Right lobe of liver (tissue), 6 donors: ENCODE results near the gene ITPA. TPM values are rescaled to one million over a fixed set of nuclear protein-coding genes. Genes with fewer than 3 reads are reported as not detected.

Experiments
- ATAC-seq, 4 donors: fragments of 200-7000 bp; cut with Tn5 transposase; one replicate each; pipeline ENCODE4 v1.9.1; 2020; ENCODE audit warnings: mild to moderate bottlenecking in 4 of 4, moderate library complexity in 4 of 4
- DNase-seq, 3 donors: peaks; one replicate each; pipeline ENCODE4 v3.0.0-alpha.2; 2020
- H3K27ac ChIP-seq, 3 donors: fragments of 200-600 bp; one replicate each; pipeline ENCODE4 v1.8.0; 2022
- H3K27me3 ChIP-seq, 2 donors: fragments of 200-600 bp; one replicate each; pipeline ENCODE4 v1.8.0; 2022
- H3K36me3 ChIP-seq, 4 donors: fragments of 200-600 bp; sonication (generic) in 1 of 4; one replicate each; pipeline versions ENCODE4 v1.5.1 to v1.8.0; 2017 to 2022; ENCODE audit warnings: control low read depth in 1 of 4
- H3K4me1 ChIP-seq, 4 donors: fragments of 200-600 bp; sonication (generic) in 1 of 4; one replicate each; pipeline versions ENCODE4 v1.5.1 to v1.8.0; 2017 to 2022; ENCODE audit warnings: control low read depth in 1 of 4
- H3K4me3 ChIP-seq, 3 donors: fragments of 200-600 bp; one replicate each; pipeline ENCODE4 v1.8.0; 2022
- H3K9me3 ChIP-seq, 4 donors: fragments of 200-600 bp; sonication (generic) in 1 of 4; one replicate each; pipeline versions ENCODE4 v1.5.1 to v1.8.0; 2017 to 2022; ENCODE audit warnings: control low read depth in 1 of 4
- CTCF ChIP-seq, 4 donors: fragments of 200-600 bp in 3 of 4; fragments of 450-650 bp in 1 of 4; IDR thresholded peaks; one replicate each; pipeline versions ENCODE4 v1.5.1 to v1.8.0; 2016 to 2022; ENCODE audit warnings: antibody characterized with exemption in 4 of 4, mild to moderate bottlenecking in 2 of 4
- POLR2A ChIP-seq: fragments of 450-650 bp; IDR thresholded peaks from one replicate; pipeline ENCODE4 v1.6.1; 2017; ENCODE audit warnings: antibody characterized with exemption, mild to moderate bottlenecking
- WGBS: methylation state at CpG from one replicate; pipeline ENCODE4 v1.1.6; 2018; ENCODE audit warnings: low coverage, low lambda C conversion rate; ENCODE audit not compliant: insufficient coverage; ENCODE audit errors: missing lambda C conversion rate; 5-methylcytosine and 5-hydroxymethylcytosine counted together
- intact Hi-C, 2 donors: fragments of 100-400 bp; cut with DNase I; formaldehyde crosslinking; loops; one replicate each; pipeline versions ENCODE4 v1.11.2 to v1.14.1; 2022
- total RNA-seq, 6 experiments: library from RNA; depleted of rRNA in 2 of 6; stranded (reverse); fragments of >200 nt in 2 of 6; fragmentation: NEBNext Ultra II Directional in 3 of 6; extraction: Animal tissue kit (Norgen Biotek cat#: 25700) in 3 of 6; gene quantifications; one replicate each; pipeline versions ENCODE4 v1.1.0 to v1.2.4, GENCODE V29; 2016 to 2023
- donor health status: DM: no; HTN: yes; CAD: no.
- donor health status: DM: no; HTN: no; CAD: no.
- donor health status: DM: no; HTN: no; CAD: no.
- donor health status: DM: no; HTN: yes; CAD: no.
- donor health status: DM: no; HTN: yes; CAD: no.

Gene ITPA
- total RNA-seq, 6 experiments from 2014 or later = 17.5 to 38.8 (median 26.7) TPM

DNA sequence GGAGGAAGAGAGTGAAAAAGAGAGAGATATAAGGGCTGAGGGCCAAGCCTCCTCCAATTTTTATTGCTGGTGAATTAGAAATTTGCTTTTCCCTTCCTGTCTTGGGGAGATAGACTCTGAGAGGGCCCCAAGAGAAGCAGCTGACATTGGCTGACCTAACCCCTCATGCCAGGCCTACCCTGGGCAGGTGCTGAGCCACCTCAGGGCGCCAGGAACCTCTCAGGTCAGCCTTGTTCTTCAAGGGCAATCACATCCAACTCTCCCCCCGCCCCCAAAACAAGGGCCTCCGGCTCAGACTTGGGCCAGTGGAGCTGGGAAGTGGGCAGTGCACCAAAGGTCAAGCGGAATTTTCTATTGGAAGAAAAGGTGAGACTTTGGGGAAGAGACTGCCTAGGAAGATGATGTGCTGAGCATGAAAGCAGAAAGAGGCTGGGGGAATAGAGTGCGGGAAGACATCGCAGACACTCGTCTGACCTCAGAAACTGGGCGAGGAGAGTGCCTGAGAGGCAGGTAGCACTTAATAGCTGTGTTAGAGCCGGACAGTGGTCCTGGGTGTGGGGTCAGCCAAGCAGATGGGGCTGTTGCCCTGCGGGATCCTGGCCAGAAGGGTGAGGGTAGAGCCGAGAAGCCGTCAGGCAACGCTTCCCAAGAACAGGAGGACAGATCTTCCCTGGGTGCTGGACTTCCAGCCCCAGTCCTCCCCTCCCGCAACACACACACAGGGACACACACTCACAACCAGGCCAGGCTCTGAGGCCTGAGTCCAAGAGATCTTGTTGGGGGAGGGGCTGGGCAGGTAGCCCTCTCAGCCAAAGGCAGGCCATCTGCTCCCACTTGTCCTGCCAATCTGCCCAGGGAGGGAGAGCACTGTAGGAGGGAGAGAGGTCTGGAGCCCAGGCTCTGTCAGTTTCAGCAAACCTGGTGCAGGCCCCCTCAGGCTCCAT is 45.9 kb upstream of the ITPA start:
- DNase-seq = peak in 1 of 3 donors; percentile 37
- no peak for TF ChIP-seq POLR2A
- TF ChIP-seq CTCF (IDR thresholded peaks at IDR 0.05) = no peak
- intact Hi-C loops = no loop called here
- Histone ChIP-seq H3K4me3 (no peak overlapping the region), H3K27ac (no peak overlapping the region), H3K4me1 (peaks cover 0 to 11% (median 3%) of the 10 kb centered on the region in 4 donors), H3K36me3 (no peaks in the 10 kb centered on the region), H3K9me3 (no peaks in the 10 kb centered on the region), H3K27me3 (no peaks in the 10 kb centered on the region)
- ATAC-seq = no peak
- whole genome bisulfite sequencing = 83% methylated on average over 8 of the region's 14 CpGs

GRCh38 chr20:3164043-3164762 is 45.1 kb upstream of the ITPA start:
- intact Hi-C loops = no loop called here
- no peak for TF ChIP-seq POLR2A
- TF ChIP-seq CTCF (IDR thresholded peaks at IDR 0.05) = no peak

DNA sequence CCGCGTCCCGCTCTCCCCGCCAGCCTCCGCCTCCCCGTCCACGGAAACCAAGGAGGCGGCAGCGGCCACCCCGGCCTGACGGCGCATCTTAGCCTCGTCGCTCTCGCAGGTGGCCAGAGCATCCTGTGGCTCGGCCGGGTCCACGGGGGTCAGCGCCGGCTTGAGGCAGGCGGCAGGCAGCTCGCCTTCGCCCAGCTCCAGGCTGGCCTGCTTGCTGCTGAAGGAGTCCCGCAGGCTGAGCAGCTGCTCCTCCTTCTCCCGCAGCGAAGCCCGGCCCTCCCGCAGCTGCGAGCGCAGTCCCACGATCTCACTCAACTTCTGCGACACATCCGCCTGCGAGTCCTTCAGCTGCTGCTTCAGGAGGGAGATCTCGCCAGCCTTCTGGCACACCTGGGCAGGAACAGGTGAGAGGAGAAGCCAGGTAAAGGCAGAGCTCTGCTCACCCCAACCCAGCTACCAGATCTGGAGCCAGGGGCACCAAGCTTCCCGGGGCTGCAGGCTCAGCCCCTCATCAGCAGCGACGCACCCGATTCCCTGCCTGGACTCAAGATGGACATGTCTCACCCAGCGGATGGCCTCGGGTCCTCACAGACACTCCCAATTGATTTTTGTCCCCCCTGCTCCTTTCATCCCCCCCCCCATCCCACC is 44.4 kb upstream of the ITPA start:
- peak in 1 of 3 donors; percentile 45 for DNase-seq
- Histone ChIP-seq H3K27me3 (no peaks in the 10 kb centered on the region), H3K4me1 (peaks cover 0 to 3% (median 0%) of the 10 kb centered on the region in 4 donors), H3K4me3 (no peak overlapping the region), H3K36me3 (no peaks in the 10 kb centered on the region), H3K9me3 (no peaks in the 10 kb centered on the region), H3K27ac (no peak overlapping the region)
- no peak for ATAC-seq
- intact Hi-C loops = no loop called here
- no peak for TF ChIP-seq POLR2A
- no peak for TF ChIP-seq CTCF (IDR thresholded peaks at IDR 0.05)
- no CpG with 5 or more reads among the region's 41 CpGs for WGBS

More at GRCh38 chr20:3164043-3164762, 45.1 kb upstream of the ITPA start:
- H3K36me3 ChIP-seq = no peaks in the 10 kb centered on the region
- DNase-seq (peak in 1 of 3 donors; percentile 28), ATAC-seq (no peak)
- H3K27me3 ChIP-seq = no peaks in the 10 kb centered on the region
- no peak overlapping the region for H3K4me3 ChIP-seq
- no peak overlapping the region for H3K27ac ChIP-seq
- no peaks in the 10 kb centered on the region for H3K9me3 ChIP-seq
- WGBS = 83% methylated on average over 1 of the region's 32 CpGs
- H3K4me1 ChIP-seq = peaks cover 0 to 3% (median 0%) of the 10 kb centered on the region in 4 donors

DNA sequence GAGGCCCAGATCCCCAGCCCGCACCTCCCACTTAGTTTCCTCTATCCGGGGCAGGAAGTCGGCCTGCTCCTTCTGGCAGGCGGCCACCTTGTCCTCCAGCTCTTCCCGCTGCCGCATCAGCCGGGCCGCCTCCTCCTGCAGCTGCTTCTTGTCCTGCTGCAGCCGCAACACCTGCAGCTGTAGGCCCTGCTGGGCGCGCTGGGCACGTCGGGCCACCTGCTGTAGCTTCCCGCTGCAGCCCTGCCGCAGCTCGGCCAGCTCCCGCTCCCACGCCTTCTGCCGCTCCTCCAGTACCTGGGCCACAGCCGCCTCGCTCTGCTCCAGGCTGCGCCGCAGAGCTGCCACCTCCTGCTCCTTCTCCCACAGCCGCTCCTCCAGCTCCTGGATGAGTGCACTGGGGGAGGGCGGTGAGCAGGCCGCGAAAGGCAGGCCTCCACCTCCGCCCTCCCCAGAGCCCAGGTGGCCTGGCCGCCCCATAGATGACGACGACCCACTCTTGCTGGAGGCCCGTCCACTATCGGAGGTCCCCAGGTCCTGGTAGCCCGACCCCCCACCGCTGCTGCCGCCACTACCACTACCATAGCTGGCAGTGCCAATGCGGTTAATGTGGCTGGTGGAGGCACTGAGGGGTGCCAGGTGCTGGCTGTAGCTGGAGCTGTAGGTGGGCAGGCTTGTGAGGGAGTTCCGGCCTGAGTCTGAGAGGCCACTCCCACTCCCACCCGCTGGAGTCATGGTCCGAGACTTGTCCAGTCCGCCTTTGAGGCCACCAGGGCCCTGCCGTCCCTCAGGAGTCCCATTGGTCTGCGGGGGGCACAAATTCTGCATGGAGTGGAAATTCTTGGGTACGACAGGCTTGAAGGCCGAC is 43.6 kb upstream of the ITPA start:
- ATAC-seq = peak; percentile 37 to 58 (median 48)
- Histone ChIP-seq H3K27me3 (no peaks in the 10 kb centered on the region), H3K9me3 (no peaks in the 10 kb centered on the region), H3K4me1 (peaks cover 0 to 3% (median 0%) of the 10 kb centered on the region in 4 donors), H3K27ac (no peak overlapping the region), H3K4me3 (no peak overlapping the region), H3K36me3 (no peaks in the 10 kb centered on the region)
- WGBS = 70% methylated on average over 21 of the region's 45 CpGs
- TF ChIP-seq POLR2A (no peak), CTCF (IDR thresholded peaks at IDR 0.05) (no peak)
- peak; percentile 61 to 66 (median 65) for DNase-seq
- intact Hi-C loops = no loop called here
